ENCODE results near the gene RSBN1L.

RSBN1L gene

GRCh38 chr7:77822269-77822668, 126.0 kb downstream of the RSBN1L start:
- Histone ChIP-seq H3K27ac (ENCODE audit: poor library complexity, severe bottlenecking) (no peak overlapping the region), H3K36me3 (ENCODE audit: low read depth) (no peaks in the 10 kb centered on the region), H3K9me3 (ENCODE audit: severe bottlenecking) (peaks cover 11% of the 10 kb centered on the region), H3K4me3 (ENCODE audit: severe bottlenecking) (no peak overlapping the region), H3K4me1 (ENCODE audit: insufficient read depth, poor library complexity, severe bottlenecking) (no peaks in the 10 kb centered on the region), H3K27me3 (ENCODE audit: insufficient read depth, poor library complexity, severe bottlenecking) (no peaks in the 10 kb centered on the region)
- DNase-seq (ENCODE audit: low spot score) (no peak), ATAC-seq (ENCODE audit: low read depth) (no peak)
- TF ChIP-seq CTCF (IDR thresholded peaks at IDR 0.05; ENCODE audit: poor library complexity, severe bottlenecking) = no peak

GRCh38 chr7:77823787-77824186, 127.5 kb downstream of the RSBN1L start:
- Histone ChIP-seq H3K4me1 (ENCODE audit: insufficient read depth, poor library complexity, severe bottlenecking) (no peaks in the 10 kb centered on the region), H3K27me3 (ENCODE audit: insufficient read depth, poor library complexity, severe bottlenecking) (no peaks in the 10 kb centered on the region), H3K4me3 (ENCODE audit: severe bottlenecking) (no peak overlapping the region), H3K36me3 (ENCODE audit: low read depth) (no peaks in the 10 kb centered on the region), H3K27ac (ENCODE audit: poor library complexity, severe bottlenecking) (no peak overlapping the region), H3K9me3 (ENCODE audit: severe bottlenecking) (peaks cover 11% of the 10 kb centered on the region)
- DNase-seq (ENCODE audit: low spot score) (no peak), ATAC-seq (ENCODE audit: low read depth) (no peak)
- no peak for TF ChIP-seq CTCF (IDR thresholded peaks at IDR 0.05; ENCODE audit: poor library complexity, severe bottlenecking)

GRCh38 chr7:77824636-77825035, 128.4 kb downstream of the RSBN1L start:
- H3K27me3 ChIP-seq (ENCODE audit: insufficient read depth, poor library complexity, severe bottlenecking) = no peaks in the 10 kb centered on the region
- no peaks in the 10 kb centered on the region for H3K36me3 ChIP-seq (ENCODE audit: low read depth)
- TF ChIP-seq CTCF (IDR thresholded peaks at IDR 0.05; ENCODE audit: poor library complexity, severe bottlenecking) = no peak
- DNase-seq (ENCODE audit: low spot score) (no peak), ATAC-seq (ENCODE audit: low read depth) (no peak)
- H3K27ac ChIP-seq (ENCODE audit: poor library complexity, severe bottlenecking) = no peak overlapping the region
- H3K9me3 ChIP-seq (ENCODE audit: severe bottlenecking) = peaks cover 11% of the 10 kb centered on the region
- H3K4me1 ChIP-seq (ENCODE audit: insufficient read depth, poor library complexity, severe bottlenecking) = no peaks in the 10 kb centered on the region
- no peak overlapping the region for H3K4me3 ChIP-seq (ENCODE audit: severe bottlenecking)

- Histone ChIP-seq H3K27ac (ENCODE audit: poor library complexity, severe bottlenecking) (no peak overlapping the region), H3K4me1 (ENCODE audit: insufficient read depth, poor library complexity, severe bottlenecking) (no peaks in the 10 kb centered on the region), H3K9me3 (ENCODE audit: severe bottlenecking) (peaks cover 11% of the 10 kb centered on the region), H3K4me3 (ENCODE audit: severe bottlenecking) (no peak overlapping the region), H3K36me3 (ENCODE audit: low read depth) (no peaks in the 10 kb centered on the region), H3K27me3 (ENCODE audit: insufficient read depth, poor library complexity, severe bottlenecking) (no peaks in the 10 kb centered on the region)
- no peak for TF ChIP-seq CTCF (IDR thresholded peaks at IDR 0.05; ENCODE audit: poor library complexity, severe bottlenecking)
- DNase-seq (ENCODE audit: low spot score) = no peak
- ATAC-seq (ENCODE audit: low read depth) = no peak
These were observed 128.9 kb downstream of the RSBN1L start for GRCh38 chr7:77825131-77825530.

- DNase-seq (ENCODE audit: low spot score) (no peak), ATAC-seq (ENCODE audit: low read depth) (no peak)
- Histone ChIP-seq H3K9me3 (ENCODE audit: severe bottlenecking) (peaks cover 5% of the 10 kb centered on the region), H3K4me1 (ENCODE audit: insufficient read depth, poor library complexity, severe bottlenecking) (no peaks in the 10 kb centered on the region), H3K36me3 (ENCODE audit: low read depth) (no peaks in the 10 kb centered on the region), H3K27me3 (ENCODE audit: insufficient read depth, poor library complexity, severe bottlenecking) (no peaks in the 10 kb centered on the region), H3K27ac (ENCODE audit: poor library complexity, severe bottlenecking) (no peak overlapping the region), H3K4me3 (ENCODE audit: severe bottlenecking) (no peak overlapping the region)
- TF ChIP-seq CTCF (IDR thresholded peaks at IDR 0.05; ENCODE audit: poor library complexity, severe bottlenecking) = no peak
These were observed 130.0 kb downstream of the RSBN1L start for GRCh38 chr7:77826300-77826699.

Measured in RWPE2 (cell line).